NB4 (cell line): Measurements from ENCODE around the gene GRIN2A.

Experiments used
- CTCF ChIP-seq: IDR thresholded peaks from one replicate; pipeline ENCODE4 v1.5.1; 2012; ENCODE audit warnings: low read depth, low read length
- POLR2A ChIP-seq: IDR thresholded peaks from 2 replicates; pipeline ENCODE4 v1.6.1; 2011; ENCODE audit warnings: mild to moderate bottlenecking; ENCODE audit not compliant: insufficient read length; ENCODE audit errors: extremely low read depth

- TF ChIP-seq CTCF (no peak), POLR2A (no peak)
Measured at GRCh38 chr16:9911989-9912388, 270.2 kb downstream of the GRIN2A start.
